OCI-LY7 (cell line): ENCODE data around the gene CAPN9.

Experiments used
- CTCF ChIP-seq: fragments of 200-600 bp; sonication (generic); conservative IDR thresholded peaks from 2 replicates; pipeline ENCODE4 v1.5.1; 2014; ENCODE audit warnings: mild to moderate bottlenecking, antibody characterized with exemption, low read length, moderate library complexity, mixed read lengths
- EZH2phosphoT487 ChIP-seq: fragments of 200-600 bp; sonication (generic); IDR thresholded peaks from 2 replicates; pipeline ENCODE4 v1.6.1; 2018; ENCODE audit warnings: low read depth, borderline replicate concordance, mild to moderate bottlenecking, mixed run types, antibody characterized with exemption, low read length, moderate library complexity, mixed read lengths

- no peak for TF ChIP-seq CTCF
- TF ChIP-seq EZH2phosphoT487, result no peak
These were observed 80.6 kb downstream of the CAPN9 start for GRCh38 chr1:230827801-230828200.
